ENCODE measurements around the gene JAK1.

Gene JAK1

GRCh38 chr1:64871256-64871655, 95.1 kb downstream of the JAK1 start:
- H3K36me3 ChIP-seq (ENCODE audit: insufficient read depth, low read length) = peaks cover 95% of the 10 kb centered on the region

GRCh38 chr1:64867266-64867665, 99.1 kb downstream of the JAK1 start:
- Histone ChIP-seq H3K9ac (ENCODE audit: low read depth, low read length, poor library complexity, severe bottlenecking) (no peak overlapping the region), H3K36me3 (ENCODE audit: insufficient read depth, low read length) (peaks cover 92% of the 10 kb centered on the region), H3K79me2 (ENCODE audit: insufficient read depth, low read length) (no peaks in the 10 kb centered on the region), H3F3A (ENCODE audit: low read depth) (peaks cover 4% of the 10 kb centered on the region; the same call in 1 of the 2 replicates), H3K27me3 (ENCODE audit: insufficient read depth, low read length, poor library complexity, severe bottlenecking) (no peaks in the 10 kb centered on the region), H3K4me1 (ENCODE audit: insufficient read depth, low read length, poor library complexity, severe bottlenecking) (peaks cover 12% of the 10 kb centered on the region), H3K4me3 (ENCODE audit: low read length, poor library complexity, severe bottlenecking) (no peak overlapping the region), H4K20me1 (ENCODE audit: insufficient read depth, low read length, poor library complexity, severe bottlenecking) (no peaks in the 10 kb centered on the region), H3K9me2 (replicated peaks; ENCODE audit: low read depth, low read length) (no peaks in the 10 kb centered on the region), H3K4me2 (ENCODE audit: low read depth, low read length, poor library complexity, severe bottlenecking) (no peak overlapping the region), H2AFZ (ENCODE audit: low read length) (no peak overlapping the region), H3K9me3 (ENCODE audit: insufficient read depth, low read depth, low read length) (peaks cover 5% of the 10 kb centered on the region; the same call in 1 of the 2 replicates)
- TF ChIP-seq, protein P1, sequence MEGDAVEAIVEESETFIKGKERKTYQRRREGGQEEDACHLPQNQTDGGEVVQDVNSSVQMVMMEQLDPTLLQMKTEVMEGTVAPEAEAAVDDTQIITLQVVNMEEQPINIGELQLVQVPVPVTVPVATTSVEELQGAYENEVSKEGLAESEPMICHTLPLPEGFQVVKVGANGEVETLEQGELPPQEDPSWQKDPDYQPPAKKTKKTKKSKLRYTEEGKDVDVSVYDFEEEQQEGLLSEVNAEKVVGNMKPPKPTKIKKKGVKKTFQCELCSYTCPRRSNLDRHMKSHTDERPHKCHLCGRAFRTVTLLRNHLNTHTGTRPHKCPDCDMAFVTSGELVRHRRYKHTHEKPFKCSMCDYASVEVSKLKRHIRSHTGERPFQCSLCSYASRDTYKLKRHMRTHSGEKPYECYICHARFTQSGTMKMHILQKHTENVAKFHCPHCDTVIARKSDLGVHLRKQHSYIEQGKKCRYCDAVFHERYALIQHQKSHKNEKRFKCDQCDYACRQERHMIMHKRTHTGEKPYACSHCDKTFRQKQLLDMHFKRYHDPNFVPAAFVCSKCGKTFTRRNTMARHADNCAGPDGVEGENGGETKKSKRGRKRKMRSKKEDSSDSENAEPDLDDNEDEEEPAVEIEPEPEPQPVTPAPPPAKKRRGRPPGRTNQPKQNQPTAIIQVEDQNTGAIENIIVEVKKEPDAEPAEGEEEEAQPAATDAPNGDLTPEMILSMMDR (conservative IDR thresholded peaks at IDR 0.05; ENCODE audit: low read length) = no peak

More at GRCh38 chr1:64871256-64871655, 95.1 kb downstream of the JAK1 start:
- Histone ChIP-seq H3K4me3 (ENCODE audit: low read length, poor library complexity, severe bottlenecking) (no peak overlapping the region), H3K4me2 (ENCODE audit: low read depth, low read length, poor library complexity, severe bottlenecking) (no peak overlapping the region), H3K27me3 (ENCODE audit: insufficient read depth, low read length, poor library complexity, severe bottlenecking) (no peaks in the 10 kb centered on the region), H3K9me3 (ENCODE audit: insufficient read depth, low read depth, low read length) (no peaks in the 10 kb centered on the region), H4K20me1 (ENCODE audit: insufficient read depth, low read length, poor library complexity, severe bottlenecking) (no peaks in the 10 kb centered on the region), H3K9ac (ENCODE audit: low read depth, low read length, poor library complexity, severe bottlenecking) (no peak overlapping the region), H3K79me2 (ENCODE audit: insufficient read depth, low read length) (peaks cover 4% of the 10 kb centered on the region; the same call in 1 of the 2 replicates), H3K4me1 (ENCODE audit: insufficient read depth, low read length, poor library complexity, severe bottlenecking) (no peaks in the 10 kb centered on the region), H3F3A (ENCODE audit: low read depth) (no peaks in the 10 kb centered on the region), H3K9me2 (replicated peaks; ENCODE audit: low read depth, low read length) (no peaks in the 10 kb centered on the region), H2AFZ (ENCODE audit: low read length) (no peak overlapping the region)
- TF ChIP-seq EZH2phosphoT487 (IDR thresholded peaks at IDR 0.05; ENCODE audit: borderline replicate concordance) = no peak
- TF ChIP-seq, protein P1 (conservative IDR thresholded peaks at IDR 0.05; ENCODE audit: low read length) = no peak

- Histone ChIP-seq H3F3A (ENCODE audit: low read depth) (peaks cover 4% of the 10 kb centered on the region; the same call in 1 of the 2 replicates), H3K36me3 (ENCODE audit: insufficient read depth, low read length) (peaks cover 92% of the 10 kb centered on the region), H2AFZ (ENCODE audit: low read length) (no peak overlapping the region), H3K4me1 (ENCODE audit: insufficient read depth, low read length, poor library complexity, severe bottlenecking) (peaks cover 12% of the 10 kb centered on the region), H3K4me2 (ENCODE audit: low read depth, low read length, poor library complexity, severe bottlenecking) (no peak overlapping the region), H4K20me1 (ENCODE audit: insufficient read depth, low read length, poor library complexity, severe bottlenecking) (no peaks in the 10 kb centered on the region), H3K79me2 (ENCODE audit: insufficient read depth, low read length) (no peaks in the 10 kb centered on the region), H3K9me3 (ENCODE audit: insufficient read depth, low read depth, low read length) (peaks cover 5% of the 10 kb centered on the region; the same call in 1 of the 2 replicates), H3K9me2 (replicated peaks; ENCODE audit: low read depth, low read length) (no peaks in the 10 kb centered on the region), H3K9ac (ENCODE audit: low read depth, low read length, poor library complexity, severe bottlenecking) (no peak overlapping the region), H3K4me3 (ENCODE audit: low read length, poor library complexity, severe bottlenecking) (no peak overlapping the region), H3K27me3 (ENCODE audit: insufficient read depth, low read length, poor library complexity, severe bottlenecking) (no peaks in the 10 kb centered on the region)
- TF ChIP-seq EZH2phosphoT487 (IDR thresholded peaks at IDR 0.05; ENCODE audit: borderline replicate concordance) = no peak
- TF ChIP-seq, protein P1 (conservative IDR thresholded peaks at IDR 0.05; ENCODE audit: low read length) = no peak
Measured at GRCh38 chr1:64866689-64867088, 99.7 kb downstream of the JAK1 start.

Data from Loucy (cell line).